Mesothelial cell of epicardium (in vitro differentiated cells): ENCODE measurements around the gene ADARB2. TPM values are rescaled to one million over a fixed set of nuclear protein-coding genes. Genes with fewer than 3 reads are reported as not detected.

Experiments used
- DNase-seq, 2 experiments: peaks; one replicate each; pipeline ENCODE4 v3.0.0; 2021; ENCODE audit warnings: low spot score in 2 of 2; ENCODE audit not compliant: unreplicated experiment in 2 of 2
- H3K27ac Mint-ChIP-seq: 2 replicates; pipeline ENCODE4 v1.8.0; 2021; ENCODE audit warnings: mixed read lengths
- H3K27me3 Mint-ChIP-seq: 2 replicates; pipeline ENCODE4 v1.8.0; 2021; ENCODE audit warnings: low read depth, mixed read lengths
- H3K36me3 Mint-ChIP-seq: 2 replicates; pipeline ENCODE4 v1.8.0; 2021; ENCODE audit warnings: mixed read lengths
- H3K4me1 Mint-ChIP-seq: 2 replicates; pipeline ENCODE4 v1.8.0; 2021; ENCODE audit warnings: mixed read lengths
- H3K4me3 Mint-ChIP-seq: 2 replicates; pipeline ENCODE4 v1.8.0; 2021; ENCODE audit warnings: mild to moderate bottlenecking, moderate library complexity, mixed read lengths
- H3K9me3 Mint-ChIP-seq: 2 replicates; pipeline ENCODE4 v1.8.0; 2021; ENCODE audit warnings: mixed read lengths
- total RNA-seq: library from RNA; stranded (reverse); gene quantifications from 3 replicates; pipeline ENCODE4 v1.2.1, GENCODE V29; 2021
- TF ChIP-seq, protein P1 (sequence below): fragments of 200-600 bp; sonication (generic); IDR thresholded peaks from one replicate; pipeline ENCODE4 v1.5.0; 2021; ENCODE audit warnings: antibody characterized with exemption; ENCODE audit not compliant: unreplicated experiment

The ADARB2 gene
- total RNA-seq, 1 donor from 2014 or later: 0.38 TPM

DNA sequence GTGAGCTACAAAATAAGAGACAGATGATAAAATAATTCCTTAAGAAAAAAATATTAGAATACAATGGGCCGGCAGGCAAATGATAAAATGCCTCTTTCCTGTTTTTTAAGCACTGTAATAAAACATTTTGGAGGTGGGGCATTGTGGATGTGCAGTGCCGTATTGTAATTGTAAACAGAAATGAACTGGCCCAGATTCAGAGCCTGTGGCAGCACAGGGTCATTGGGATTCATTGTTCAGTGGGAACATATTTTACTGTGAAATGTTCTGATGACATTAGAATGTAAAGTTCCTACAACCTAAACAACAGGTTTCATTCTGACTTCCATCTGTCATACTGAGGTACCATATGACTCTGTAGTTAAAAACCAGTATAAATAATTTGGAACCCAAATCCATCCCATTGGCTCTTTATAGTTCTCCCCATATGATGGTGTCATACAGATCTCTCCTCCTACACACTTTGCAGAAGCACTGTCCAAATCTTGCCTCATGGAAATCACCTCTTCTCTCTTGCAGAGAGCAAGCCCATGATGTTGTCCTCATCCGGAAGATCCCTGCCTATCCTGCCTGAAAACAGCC, 416.5 kb downstream of the ADARB2 start:
- TF ChIP-seq, protein P1, sequence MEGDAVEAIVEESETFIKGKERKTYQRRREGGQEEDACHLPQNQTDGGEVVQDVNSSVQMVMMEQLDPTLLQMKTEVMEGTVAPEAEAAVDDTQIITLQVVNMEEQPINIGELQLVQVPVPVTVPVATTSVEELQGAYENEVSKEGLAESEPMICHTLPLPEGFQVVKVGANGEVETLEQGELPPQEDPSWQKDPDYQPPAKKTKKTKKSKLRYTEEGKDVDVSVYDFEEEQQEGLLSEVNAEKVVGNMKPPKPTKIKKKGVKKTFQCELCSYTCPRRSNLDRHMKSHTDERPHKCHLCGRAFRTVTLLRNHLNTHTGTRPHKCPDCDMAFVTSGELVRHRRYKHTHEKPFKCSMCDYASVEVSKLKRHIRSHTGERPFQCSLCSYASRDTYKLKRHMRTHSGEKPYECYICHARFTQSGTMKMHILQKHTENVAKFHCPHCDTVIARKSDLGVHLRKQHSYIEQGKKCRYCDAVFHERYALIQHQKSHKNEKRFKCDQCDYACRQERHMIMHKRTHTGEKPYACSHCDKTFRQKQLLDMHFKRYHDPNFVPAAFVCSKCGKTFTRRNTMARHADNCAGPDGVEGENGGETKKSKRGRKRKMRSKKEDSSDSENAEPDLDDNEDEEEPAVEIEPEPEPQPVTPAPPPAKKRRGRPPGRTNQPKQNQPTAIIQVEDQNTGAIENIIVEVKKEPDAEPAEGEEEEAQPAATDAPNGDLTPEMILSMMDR: no peak
- peaks cover 9% of the 10 kb centered on the region for H3K4me1 Mint-ChIP-seq
- no peak overlapping the region for H3K27ac Mint-ChIP-seq
- H3K27me3 Mint-ChIP-seq: peaks cover 33% of the 10 kb centered on the region
- H3K36me3 Mint-ChIP-seq: no peaks in the 10 kb centered on the region
- H3K4me3 Mint-ChIP-seq: no peak overlapping the region
- no peak for DNase-seq
- no peaks in the 10 kb centered on the region for H3K9me3 Mint-ChIP-seq

DNA sequence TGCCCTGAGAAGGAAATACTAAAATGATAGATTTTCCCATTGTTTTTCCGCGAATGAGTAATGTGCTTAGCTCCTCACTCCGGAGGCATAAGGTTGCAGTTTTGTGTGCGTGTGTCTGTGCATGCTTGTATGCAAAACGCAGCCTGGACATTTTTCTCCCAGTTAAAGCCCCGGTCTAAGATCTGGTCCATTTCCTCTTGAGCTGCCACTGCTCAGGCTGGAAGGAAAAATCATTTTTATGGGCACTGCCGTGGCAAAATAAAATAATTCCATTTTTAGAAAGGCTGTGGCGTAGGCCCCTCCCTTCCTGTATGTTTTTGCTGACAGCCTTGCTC, 420.5 kb downstream of the ADARB2 start:
- H3K27me3 Mint-ChIP-seq: peaks cover 23% of the 10 kb centered on the region
- no peak overlapping the region for H3K27ac Mint-ChIP-seq
- H3K4me1 Mint-ChIP-seq: peaks cover 9% of the 10 kb centered on the region
- H3K9me3 Mint-ChIP-seq: no peaks in the 10 kb centered on the region
- no peak overlapping the region for H3K4me3 Mint-ChIP-seq
- TF ChIP-seq, protein P1: no peak
- no peaks in the 10 kb centered on the region for H3K36me3 Mint-ChIP-seq
- no peak for DNase-seq

DNA sequence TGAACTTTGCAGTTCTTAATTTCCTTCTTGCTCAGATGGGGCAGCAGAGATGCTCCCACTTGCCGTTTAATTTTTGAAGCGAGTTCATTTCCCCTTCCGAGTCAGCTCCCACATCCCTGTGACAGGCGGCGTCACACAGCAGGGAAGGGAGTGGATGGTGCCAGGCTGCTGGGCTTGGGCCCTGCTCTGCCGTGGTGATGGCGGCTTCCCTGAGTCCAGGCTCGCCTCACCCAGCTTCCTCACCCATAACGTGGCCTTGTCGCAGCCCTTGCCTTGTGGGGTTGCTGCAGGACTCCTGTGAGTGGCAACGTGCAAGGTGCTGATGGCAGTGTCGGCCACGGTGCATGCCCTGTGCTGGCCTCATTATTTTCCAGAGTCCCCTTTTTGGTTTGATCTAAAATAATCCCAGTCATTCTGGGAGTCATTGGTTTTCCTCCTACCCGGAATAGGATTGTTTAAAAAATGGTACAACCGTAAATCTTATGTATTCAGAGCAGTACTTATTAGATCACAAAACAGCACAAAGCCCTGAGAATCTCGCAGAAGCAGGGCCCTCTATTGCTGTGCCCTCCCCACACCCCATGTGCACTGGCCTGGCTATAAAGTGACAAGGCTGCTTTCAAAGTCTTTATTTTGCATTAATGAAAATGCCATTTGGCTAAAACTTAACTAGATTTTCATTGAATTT, 421.1 kb downstream of the ADARB2 start:
- H3K9me3 Mint-ChIP-seq: no peaks in the 10 kb centered on the region
- no peaks in the 10 kb centered on the region for H3K36me3 Mint-ChIP-seq
- H3K27ac Mint-ChIP-seq: no peak overlapping the region
- peaks cover 25% of the 10 kb centered on the region for H3K27me3 Mint-ChIP-seq
- no peak for DNase-seq
- H3K4me3 Mint-ChIP-seq: no peak overlapping the region
- TF ChIP-seq, protein P1: no peak
- H3K4me1 Mint-ChIP-seq: peaks cover 9% of the 10 kb centered on the region

DNA sequence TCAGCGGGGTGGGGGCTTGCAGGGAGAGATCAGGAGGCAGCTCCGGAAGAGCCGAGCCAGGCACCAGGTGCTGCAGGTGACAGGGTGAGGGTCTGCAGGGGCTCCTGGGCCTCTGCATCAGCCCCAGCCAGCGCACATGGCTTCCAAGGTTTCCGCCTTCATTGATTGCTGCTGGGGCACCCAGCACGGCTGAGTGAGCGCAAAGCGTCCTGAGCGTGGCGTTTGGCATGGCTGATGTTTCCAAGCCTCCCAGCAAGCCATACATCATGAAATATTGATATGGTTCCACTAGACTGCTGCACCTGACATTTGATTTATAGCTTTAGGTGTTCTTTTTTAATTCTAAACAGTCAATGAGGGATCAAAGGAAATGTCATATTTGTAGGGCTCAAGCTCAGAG, 422.1 kb downstream of the ADARB2 start:
- Mint-ChIP-seq H3K4me1 (peaks cover 13% of the 10 kb centered on the region), H3K36me3 (no peaks in the 10 kb centered on the region), H3K4me3 (no peak overlapping the region), H3K9me3 (no peaks in the 10 kb centered on the region), H3K27ac (no peak overlapping the region), H3K27me3 (peaks cover 24% of the 10 kb centered on the region)
- no peak for DNase-seq
- TF ChIP-seq, protein P1: no peak

DNA sequence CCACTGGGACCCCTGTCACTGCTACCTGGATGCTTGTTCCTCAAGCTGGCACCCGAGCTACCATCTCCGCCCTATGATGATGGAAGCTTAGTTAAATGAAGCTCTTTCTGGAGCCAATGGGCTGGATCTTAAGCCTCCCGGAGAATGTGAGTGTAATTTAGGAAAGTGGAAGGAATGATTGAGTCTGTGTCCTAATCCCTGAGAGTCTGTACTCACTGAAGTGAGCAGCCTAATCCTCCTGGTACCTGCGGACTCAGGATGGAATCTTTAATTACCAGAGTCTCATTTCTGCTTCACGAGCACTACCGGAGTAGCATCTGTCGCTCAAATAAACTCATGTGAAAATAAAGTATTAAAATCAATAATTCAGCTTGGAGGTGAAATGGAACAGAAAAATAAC, 425.6 kb downstream of the ADARB2 start:
- peaks cover 3% of the 10 kb centered on the region for H3K9me3 Mint-ChIP-seq
- no peak for DNase-seq
- H3K36me3 Mint-ChIP-seq: no peaks in the 10 kb centered on the region
- no peak overlapping the region for H3K27ac Mint-ChIP-seq
- H3K4me3 Mint-ChIP-seq: no peak overlapping the region
- TF ChIP-seq, protein P1: no peak
- peaks cover 27% of the 10 kb centered on the region for H3K27me3 Mint-ChIP-seq
- peaks cover 14% of the 10 kb centered on the region for H3K4me1 Mint-ChIP-seq
